ENCODE data around the gene TNFSF12.
A peak's percentile ranks its signal among the peaks of the same experiment; 100 is the strongest.

TNFSF12 gene

DNA sequence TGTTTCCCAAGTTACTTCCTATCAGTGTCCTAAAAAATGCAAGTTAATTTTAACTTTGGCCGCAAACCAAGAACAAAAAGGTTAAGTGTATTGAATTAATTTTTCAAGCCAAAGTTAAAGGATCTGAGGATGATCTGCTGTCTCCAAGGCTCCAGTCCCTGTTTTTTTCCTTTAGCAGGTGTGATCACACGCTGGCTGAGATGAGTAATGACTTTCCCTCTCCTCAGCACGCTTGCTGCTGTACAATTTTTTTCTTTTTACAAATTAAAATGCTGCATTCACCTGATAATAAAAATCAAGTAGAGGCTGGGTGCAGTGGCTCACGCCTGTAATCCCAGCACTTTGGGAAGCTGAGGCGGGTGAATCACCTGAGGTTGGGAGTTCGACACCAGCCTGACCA, 3.9 kb upstream of the TNFSF12 start:
- DNase-seq: no peak

GRCh38 chr17:7549401-7550055, 670 bp downstream of the TNFSF12 start:
- no peak for DNase-seq

- no peak for DNase-seq
Measured at GRCh38 chr17:7550344-7550743, 1.5 kb downstream of the TNFSF12 start.

- no peak for DNase-seq
Measured at GRCh38 chr17:7551396-7551795, 2.5 kb downstream of the TNFSF12 start.

DNA sequence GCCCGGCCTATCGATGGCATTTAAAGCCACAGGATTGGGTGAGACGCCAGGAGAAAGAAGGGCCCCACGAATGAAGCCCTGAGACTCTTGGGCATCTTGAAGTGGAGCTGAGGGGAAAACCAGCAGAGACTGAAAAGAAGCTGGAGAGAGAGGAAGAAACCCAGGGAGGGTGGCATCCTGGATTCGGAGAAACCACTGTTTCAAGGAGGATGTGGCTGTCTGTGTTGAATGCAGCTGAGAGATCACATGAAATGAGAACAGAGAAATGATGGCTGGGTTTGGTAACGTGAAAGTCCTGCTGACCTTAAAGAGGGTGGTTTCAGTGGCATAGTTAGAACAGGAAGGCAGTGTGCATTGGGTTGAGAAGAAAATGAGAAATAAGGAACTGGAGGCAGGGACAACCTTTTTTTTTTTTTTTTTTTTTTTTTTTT, 3.8 kb downstream of the TNFSF12 start:
- DNase-seq: peak; percentile 76

- no peak for DNase-seq
Measured at GRCh38 chr17:7553356-7553755, 4.5 kb downstream of the TNFSF12 start.

GRCh38 chr17:7555320-7555948, 6.6 kb downstream of the TNFSF12 start:
- DNase-seq: no peak

DNA sequence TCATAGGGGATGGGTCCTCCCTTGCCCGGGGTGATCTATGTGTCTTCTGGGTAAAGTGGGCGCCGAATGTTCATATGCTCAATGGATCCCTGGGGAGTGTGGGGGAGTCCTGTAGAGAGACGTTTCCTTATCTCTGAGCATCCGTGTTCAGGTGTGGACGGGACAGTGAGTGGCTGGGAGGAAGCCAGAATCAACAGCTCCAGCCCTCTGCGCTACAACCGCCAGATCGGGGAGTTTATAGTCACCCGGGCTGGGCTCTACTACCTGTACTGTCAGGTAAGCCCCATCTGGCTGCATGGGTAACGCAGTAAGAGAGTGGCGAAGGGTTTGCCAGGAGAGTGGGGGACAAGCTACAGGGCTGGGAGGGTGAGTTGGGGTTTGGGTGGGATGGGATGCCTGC, 7.8 kb downstream of the TNFSF12 start:
- DNase-seq: no peak

GRCh38 chr17:7557147-7557764, 8.4 kb downstream of the TNFSF12 start:
- no peak for DNase-seq

DNA sequence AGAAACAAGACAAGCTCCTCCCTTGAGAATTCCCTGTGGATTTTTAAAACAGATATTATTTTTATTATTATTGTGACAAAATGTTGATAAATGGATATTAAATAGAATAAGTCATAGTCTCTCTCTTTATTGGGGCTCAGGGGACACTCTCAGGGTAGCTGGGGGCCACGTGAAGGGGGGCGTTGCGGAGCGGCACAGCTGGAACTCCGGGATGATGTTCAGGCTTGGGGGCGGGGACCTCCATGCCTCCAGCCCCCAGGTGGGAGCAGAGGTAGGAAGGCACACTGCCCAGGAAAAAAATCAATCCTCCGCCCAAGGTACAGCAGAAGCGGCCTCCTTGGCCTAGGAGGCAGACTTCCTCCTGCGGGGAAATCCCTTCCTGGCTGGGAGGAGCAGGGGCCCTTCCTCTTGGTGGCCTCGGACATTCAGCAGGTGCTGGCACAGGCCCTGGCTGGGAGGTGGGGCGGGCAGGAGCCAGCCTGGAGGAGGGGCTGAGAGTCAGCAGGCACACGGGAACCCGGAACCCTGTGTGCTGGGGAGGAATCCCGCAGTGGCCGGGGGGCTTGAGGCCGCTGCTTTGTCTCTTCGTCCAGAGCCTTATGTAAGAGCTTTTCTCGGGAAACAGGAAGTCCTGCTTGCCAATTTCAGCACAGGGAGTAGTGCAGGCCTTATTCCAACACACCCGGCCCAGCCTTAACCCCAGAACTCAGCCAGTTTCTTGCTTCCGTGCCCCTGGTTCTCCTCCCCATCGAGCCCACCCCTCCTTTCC, 9.1 kb downstream of the TNFSF12 start:
- DNase-seq: peak; percentile 70 to 85

GRCh38 chr17:7558544-7559319, 9.9 kb downstream of the TNFSF12 start, which contains the start of gene TNFSF13:
Gene TNFSF13, plus strand, starts transcription at chr17:7558750. Its CDS starts 290 bp downstream, at chr17:7559040.
- DNase-seq: peak; percentile 74 to 82

- DNase-seq: no peak
Measured at GRCh38 chr17:7559320-7560171, 10.7 kb downstream of the TNFSF12 start.

GRCh38 chr17:7560172-7561027, 11.5 kb downstream of the TNFSF12 start:
- DNase-seq: no peak

GRCh38 chr17:7561028-7561575, 12.2 kb downstream of the TNFSF12 start:
- peak; percentile 42 to 47 for DNase-seq

GRCh38 chr17:7561589-7562207, 12.8 kb downstream of the TNFSF12 start, which contains the start of gene SENP3:
Gene SENP3, plus strand, starts transcription at chr17:7561919. Its CDS starts 1,158 bp downstream, at chr17:7563077.
- DNase-seq: peak; percentile 38 to 61

GRCh38 chr17:7562208-7562605, 13.3 kb downstream of the TNFSF12 start:
- DNase-seq: no peak

- no peak for DNase-seq
Measured at GRCh38 chr17:7563115-7563869, 14.4 kb downstream of the TNFSF12 start.

- DNase-seq: no peak
Measured at GRCh38 chr17:7569571-7569970, 20.7 kb downstream of the TNFSF12 start.

- no peak for DNase-seq
Measured at GRCh38 chr17:7570351-7570750, 21.5 kb downstream of the TNFSF12 start.

All from AML-193 (cell line).